ENCODE results near the gene PRKRIP1.

PRKRIP1 gene

DNA sequence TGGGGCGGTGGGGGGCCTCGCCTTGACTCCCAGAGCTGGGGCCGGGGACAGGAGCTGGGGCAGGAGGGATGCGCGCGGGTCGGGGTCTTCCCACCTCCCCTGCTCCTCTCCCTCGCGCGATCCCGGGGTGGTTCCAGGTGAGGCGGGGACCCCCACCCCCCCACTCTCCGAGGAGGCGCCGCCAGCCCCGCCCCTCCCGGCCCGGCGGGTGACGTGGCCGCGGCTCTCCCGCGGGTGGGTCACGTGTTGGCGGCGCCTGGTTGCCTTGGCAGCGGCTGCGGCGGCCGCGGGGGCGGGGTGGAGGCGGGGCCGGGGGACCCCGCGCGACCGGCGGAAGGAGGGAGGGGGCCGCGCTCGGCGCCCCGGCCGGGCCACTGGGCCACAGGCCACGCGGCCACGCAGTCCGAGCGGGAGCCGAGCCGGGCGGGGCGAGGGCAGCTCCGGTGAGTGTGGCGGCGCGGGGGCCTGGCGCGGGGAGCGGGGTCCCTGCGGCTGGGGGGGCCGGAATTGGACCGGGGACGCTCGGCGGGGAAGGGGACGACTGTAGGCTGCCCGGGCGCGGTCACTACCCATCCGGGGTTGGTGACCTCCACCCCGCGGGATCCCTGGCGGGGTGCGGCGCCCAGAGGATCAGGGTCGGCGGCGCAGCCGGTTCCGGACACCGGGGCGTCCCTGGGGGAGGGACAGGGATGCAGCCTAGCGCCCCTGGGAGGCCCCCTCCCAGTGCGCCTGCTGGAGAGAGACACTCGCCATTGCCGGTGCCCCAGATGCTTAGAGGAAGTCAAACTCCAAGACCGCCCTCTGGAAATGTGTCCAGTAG lies 37.3 kb downstream of the PRKRIP1 start, which contains the start of gene ORAI2:
TSS of gene ORAI2 (plus strand) at position 357 of the 820 bp plus-strand sequence. CDS start 5,382 bp downstream, outside the sequence.
- TF ChIP-seq, protein P1, sequence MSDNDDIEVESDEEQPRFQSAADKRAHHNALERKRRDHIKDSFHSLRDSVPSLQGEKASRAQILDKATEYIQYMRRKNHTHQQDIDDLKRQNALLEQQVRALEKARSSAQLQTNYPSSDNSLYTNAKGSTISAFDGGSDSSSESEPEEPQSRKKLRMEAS (IDR thresholded peaks at IDR 0.05; ENCODE audit: low read depth, low read length): peak; percentile 86
- TF ChIP-seq MYC (IDR thresholded peaks at IDR 0.05; ENCODE audit: low read depth, low read length) (peak; percentile 50), CTCF (IDR thresholded peaks at IDR 0.05; ENCODE audit: low read depth, low read length) (no peak), POLR2A (IDR thresholded peaks at IDR 0.05; ENCODE audit: extremely low read depth, insufficient read length) (peak; percentile 75)
- DNase-seq (ENCODE audit: low read depth): peak; percentile 86
- peak within 1 kb of the TSS; percentile 87 for H3K4me3 ChIP-seq (ENCODE audit: low read depth, low read length)

- peak overlapping the region; percentile 87 for H3K4me3 ChIP-seq (ENCODE audit: low read depth, low read length)
- no peak for DNase-seq (ENCODE audit: low read depth)
- TF ChIP-seq POLR2A (IDR thresholded peaks at IDR 0.05; ENCODE audit: extremely low read depth, insufficient read length) (no peak), CTCF (IDR thresholded peaks at IDR 0.05; ENCODE audit: low read depth, low read length) (no peak), MYC (IDR thresholded peaks at IDR 0.05; ENCODE audit: low read depth, low read length) (no peak)
- TF ChIP-seq, protein P1 (IDR thresholded peaks at IDR 0.05; ENCODE audit: low read depth, low read length): no peak
Observed at GRCh38 chr7:102434039-102434486, 37.9 kb downstream of the PRKRIP1 start.

DNA sequence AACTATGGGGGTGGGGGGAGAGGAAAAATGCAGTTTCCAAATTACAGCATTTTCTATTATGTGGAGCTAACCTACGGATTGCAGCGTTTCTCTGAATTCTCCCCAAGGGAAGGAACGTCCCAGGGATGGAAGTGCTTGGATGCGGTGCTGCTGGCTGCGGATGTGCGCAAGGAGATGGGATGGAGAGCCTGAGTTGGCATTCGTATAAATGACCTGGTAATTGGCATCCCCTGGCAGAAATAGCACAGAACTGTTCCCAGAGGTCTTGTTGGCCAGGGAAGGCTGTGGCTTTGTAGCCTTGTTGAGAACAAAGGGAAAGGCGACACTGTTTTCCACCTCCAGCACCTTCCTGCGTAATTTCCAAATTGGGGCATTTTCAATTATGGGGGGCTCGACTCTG lies 40.0 kb downstream of the PRKRIP1 start:
- H3K4me3 ChIP-seq (ENCODE audit: low read depth, low read length): no peak overlapping the region
- no peak for DNase-seq (ENCODE audit: low read depth)
- TF ChIP-seq POLR2A (IDR thresholded peaks at IDR 0.05; ENCODE audit: extremely low read depth, insufficient read length) (no peak), CTCF (IDR thresholded peaks at IDR 0.05; ENCODE audit: low read depth, low read length) (no peak), MYC (IDR thresholded peaks at IDR 0.05; ENCODE audit: low read depth, low read length) (no peak)
- TF ChIP-seq, protein P1 (IDR thresholded peaks at IDR 0.05; ENCODE audit: low read depth, low read length): no peak

DNA sequence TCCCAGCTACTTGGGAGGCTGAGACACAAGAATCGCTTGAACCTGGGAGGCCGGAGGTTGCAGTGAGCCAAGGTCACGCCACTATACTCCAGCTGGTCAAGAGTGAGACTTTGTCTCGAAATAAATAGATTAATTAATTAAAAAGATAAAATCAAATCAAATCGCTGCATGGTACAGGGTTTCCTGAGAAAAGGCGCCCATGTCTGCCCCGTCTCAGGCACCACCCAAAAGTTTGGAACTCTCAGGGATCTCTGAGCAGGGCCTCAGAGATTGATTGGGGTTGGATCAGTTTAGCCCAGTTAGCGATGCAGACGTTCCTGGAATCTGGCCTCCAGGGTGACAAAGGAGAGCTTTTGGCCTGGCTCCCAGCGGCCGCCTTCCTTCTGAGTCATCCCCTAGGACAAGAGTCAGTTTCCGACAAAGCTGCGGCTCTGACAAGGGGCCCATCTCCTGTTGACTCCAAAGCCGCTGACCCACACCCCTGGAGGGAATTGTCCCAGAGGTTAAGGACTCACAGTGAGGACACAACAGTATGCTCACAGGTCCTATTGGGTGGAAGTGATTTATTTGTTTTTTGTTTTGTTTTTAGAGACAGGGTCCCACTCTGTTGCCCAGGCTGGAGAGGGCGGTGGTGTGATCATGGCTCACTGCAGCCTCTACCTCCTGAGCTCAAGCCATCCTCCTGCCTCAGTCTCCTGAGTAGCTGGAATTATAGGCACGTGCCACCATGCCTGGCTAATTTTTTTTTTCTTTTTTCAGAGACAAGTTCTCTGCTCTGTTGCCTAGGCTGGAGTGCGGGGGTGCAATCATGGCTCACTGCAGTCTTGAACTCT lies 44.0 kb downstream of the PRKRIP1 start:
- no peak overlapping the region for H3K4me3 ChIP-seq (ENCODE audit: low read depth, low read length)
- DNase-seq (ENCODE audit: low read depth): no peak
- no peak for TF ChIP-seq MYC (IDR thresholded peaks at IDR 0.05; ENCODE audit: low read depth, low read length)
- no peak for TF ChIP-seq POLR2A (IDR thresholded peaks at IDR 0.05; ENCODE audit: extremely low read depth, insufficient read length)
- TF ChIP-seq, protein P1 (IDR thresholded peaks at IDR 0.05; ENCODE audit: low read depth, low read length): no peak
- no peak for TF ChIP-seq CTCF (IDR thresholded peaks at IDR 0.05; ENCODE audit: low read depth, low read length)

DNA sequence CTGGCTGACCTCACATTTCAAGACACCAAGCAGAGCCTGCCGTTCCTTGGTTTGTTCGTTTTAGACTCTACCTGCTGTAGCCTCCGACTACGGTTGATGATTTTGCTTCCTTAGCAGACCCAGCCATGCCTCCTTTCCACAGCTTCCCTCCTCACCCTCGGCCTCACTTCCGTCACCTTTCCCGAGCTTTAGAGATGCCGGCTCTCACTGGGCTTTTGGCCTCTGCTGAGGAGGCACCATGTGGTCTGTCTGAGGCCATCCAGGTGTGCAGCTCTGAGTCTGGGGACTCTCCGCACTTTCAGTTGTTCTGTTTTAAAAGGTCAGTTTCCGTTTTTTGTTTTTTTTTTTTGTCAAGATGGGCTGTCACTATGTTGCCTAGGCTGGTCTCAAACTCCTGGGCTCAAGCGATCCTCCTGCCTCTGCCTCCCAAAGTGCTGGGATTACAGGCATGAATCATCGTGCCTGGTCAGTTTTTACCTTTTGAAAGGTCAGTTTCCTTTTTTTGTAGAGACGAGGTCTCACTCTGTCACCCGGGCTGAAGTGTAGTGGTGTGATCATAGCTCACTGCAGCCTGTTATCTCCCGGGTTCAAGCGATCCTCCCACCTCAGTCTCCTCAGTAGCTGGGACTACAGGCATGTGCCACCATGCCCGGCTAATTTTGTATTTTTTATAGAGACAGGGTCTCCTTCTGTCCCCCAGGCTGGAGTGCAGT lies 49.0 kb downstream of the PRKRIP1 start:
- TF ChIP-seq, protein P1 (IDR thresholded peaks at IDR 0.05; ENCODE audit: low read depth, low read length): no peak
- TF ChIP-seq MYC (IDR thresholded peaks at IDR 0.05; ENCODE audit: low read depth, low read length) (no peak), POLR2A (IDR thresholded peaks at IDR 0.05; ENCODE audit: extremely low read depth, insufficient read length) (no peak), CTCF (IDR thresholded peaks at IDR 0.05; ENCODE audit: low read depth, low read length) (no peak)
- H3K4me3 ChIP-seq (ENCODE audit: low read depth, low read length): no peak overlapping the region
- DNase-seq (ENCODE audit: low read depth): no peak

All from NB4 (cell line).